DOHH2 (cell line): ENCODE data around the gene WLS.

Experiments
- H3F3A ChIP-seq: fragments of 200-600 bp; sonication (generic), shearing (Covaris generic); 2 replicates; pipeline ENCODE4 v1.6.0; 2016; ENCODE audit warnings: antibody characterized with exemption, mild to moderate bottlenecking; ENCODE audit not compliant: control insufficient read depth, insufficient read depth
- H3K27ac ChIP-seq: fragments of 200-600 bp; sonication (generic); 2 replicates; pipeline ENCODE4 v1.5.1; 2014; ENCODE audit warnings: low read depth, mild to moderate bottlenecking, low read length, moderate library complexity
- H3K27me3 ChIP-seq: fragments of 200-600 bp; sonication (generic); 2 replicates; pipeline ENCODE4 v1.6.1; 2014; ENCODE audit warnings: mild to moderate bottlenecking, low read length, mixed read lengths; ENCODE audit not compliant: control insufficient read depth
- H3K36me3 ChIP-seq: fragments of 200-600 bp; sonication (generic); 2 replicates; pipeline ENCODE4 v1.6.1; 2014; ENCODE audit warnings: mild to moderate bottlenecking, low read length, moderate library complexity, mixed read lengths; ENCODE audit not compliant: control insufficient read depth
- H3K4me1 ChIP-seq: fragments of 200-600 bp; sonication (generic); 2 replicates; pipeline ENCODE4 v1.6.1; 2014; ENCODE audit warnings: mild to moderate bottlenecking, low read length, mixed read lengths; ENCODE audit not compliant: control insufficient read depth
- H3K4me2 ChIP-seq: fragments of 200-600 bp; sonication (generic); 2 replicates; pipeline ENCODE4 v1.6.0; 2014; ENCODE audit warnings: mild to moderate bottlenecking, low read length, moderate library complexity
- H3K4me3 ChIP-seq: fragments of 200-600 bp; sonication (generic); 2 replicates; pipeline ENCODE4 v1.5.1; 2014; ENCODE audit warnings: mild to moderate bottlenecking, low read length, mixed read lengths
- H3K79me2 ChIP-seq: fragments of 200-600 bp; sonication (generic); 2 replicates; pipeline ENCODE4 v1.6.1; 2014; ENCODE audit warnings: mild to moderate bottlenecking, low read length, mixed read lengths; ENCODE audit not compliant: control insufficient read depth
- H3K9me2 ChIP-seq: fragments of 200-600 bp; sonication (generic); replicated peaks from 2 replicates; pipeline ENCODE4 v1.6.1; 2014; ENCODE audit warnings: mild to moderate bottlenecking, low read length, mixed read lengths; ENCODE audit not compliant: control insufficient read depth
- H3K9me3 ChIP-seq: fragments of 200-600 bp; sonication (generic); 2 replicates; pipeline ENCODE4 v1.6.1; 2014; ENCODE audit warnings: antibody characterized with exemption, low read length, mixed read lengths; ENCODE audit not compliant: control insufficient read depth, insufficient read depth
- H4K20me1 ChIP-seq: fragments of 200-600 bp; sonication (generic); 2 replicates; pipeline ENCODE4 v1.6.0; 2014; ENCODE audit warnings: low read depth, mild to moderate bottlenecking, antibody characterized with exemption, low read length, moderate library complexity; ENCODE audit not compliant: control insufficient read depth, insufficient read depth
- EZH2phosphoT487 ChIP-seq: fragments of 200-600 bp; sonication (generic); IDR thresholded peaks from 2 replicates; pipeline ENCODE4 v1.6.1; 2017; ENCODE audit warnings: borderline replicate concordance, mild to moderate bottlenecking, antibody characterized with exemption, low read length, moderate library complexity, mixed read lengths
- TF ChIP-seq, protein P1 (sequence below): fragments of 200-600 bp; sonication (generic); IDR thresholded peaks from one replicate; pipeline ENCODE4 v1.5.1; 2014; ENCODE audit warnings: antibody characterized with exemption, mild to moderate bottlenecking, low read depth, low read length; ENCODE audit not compliant: poor library complexity, severe bottlenecking

WLS gene

DNA sequence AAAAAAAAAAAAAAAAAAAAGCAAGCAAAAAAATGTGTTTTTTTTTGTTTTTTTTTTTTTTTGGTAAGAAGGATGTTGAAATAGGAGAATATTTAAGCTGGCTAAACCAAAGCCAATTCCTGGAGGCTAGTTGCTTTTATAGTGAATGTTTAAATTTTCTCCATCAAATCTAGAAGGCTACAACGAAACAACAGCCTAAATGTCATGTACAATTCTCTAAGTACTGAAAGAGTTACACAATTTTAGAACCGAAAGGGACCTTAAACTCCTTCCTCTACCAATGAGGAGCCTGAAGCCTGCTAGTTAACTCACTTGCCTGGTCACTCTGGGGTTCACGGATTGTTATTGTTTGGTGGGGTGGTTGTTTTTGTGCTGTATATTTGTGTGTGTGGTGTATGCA lies 3.5 kb downstream of the WLS start:
- H3K4me3 ChIP-seq: no peak overlapping the region
- no peaks in the 10 kb centered on the region for H3F3A ChIP-seq
- no peaks in the 10 kb centered on the region for H3K36me3 ChIP-seq
- no peaks in the 10 kb centered on the region for H3K79me2 ChIP-seq
- H3K4me2 ChIP-seq: no peak overlapping the region
- no peaks in the 10 kb centered on the region for H4K20me1 ChIP-seq
- TF ChIP-seq, protein P1, sequence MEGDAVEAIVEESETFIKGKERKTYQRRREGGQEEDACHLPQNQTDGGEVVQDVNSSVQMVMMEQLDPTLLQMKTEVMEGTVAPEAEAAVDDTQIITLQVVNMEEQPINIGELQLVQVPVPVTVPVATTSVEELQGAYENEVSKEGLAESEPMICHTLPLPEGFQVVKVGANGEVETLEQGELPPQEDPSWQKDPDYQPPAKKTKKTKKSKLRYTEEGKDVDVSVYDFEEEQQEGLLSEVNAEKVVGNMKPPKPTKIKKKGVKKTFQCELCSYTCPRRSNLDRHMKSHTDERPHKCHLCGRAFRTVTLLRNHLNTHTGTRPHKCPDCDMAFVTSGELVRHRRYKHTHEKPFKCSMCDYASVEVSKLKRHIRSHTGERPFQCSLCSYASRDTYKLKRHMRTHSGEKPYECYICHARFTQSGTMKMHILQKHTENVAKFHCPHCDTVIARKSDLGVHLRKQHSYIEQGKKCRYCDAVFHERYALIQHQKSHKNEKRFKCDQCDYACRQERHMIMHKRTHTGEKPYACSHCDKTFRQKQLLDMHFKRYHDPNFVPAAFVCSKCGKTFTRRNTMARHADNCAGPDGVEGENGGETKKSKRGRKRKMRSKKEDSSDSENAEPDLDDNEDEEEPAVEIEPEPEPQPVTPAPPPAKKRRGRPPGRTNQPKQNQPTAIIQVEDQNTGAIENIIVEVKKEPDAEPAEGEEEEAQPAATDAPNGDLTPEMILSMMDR: no peak
- TF ChIP-seq EZH2phosphoT487: no peak
- no peaks in the 10 kb centered on the region for H3K9me2 ChIP-seq
- no peak overlapping the region for H3K27ac ChIP-seq
- peaks cover 23% of the 10 kb centered on the region for H3K27me3 ChIP-seq
- no peaks in the 10 kb centered on the region for H3K4me1 ChIP-seq
- no peaks in the 10 kb centered on the region for H3K9me3 ChIP-seq

GRCh38 chr1:68227598-68227997 lies 4.7 kb downstream of the WLS start:
- H3K27me3 ChIP-seq: peaks cover 14% of the 10 kb centered on the region
- H3K9me3 ChIP-seq: no peaks in the 10 kb centered on the region
- H3K4me3 ChIP-seq: no peak overlapping the region
- H3F3A ChIP-seq: no peaks in the 10 kb centered on the region
- no peaks in the 10 kb centered on the region for H3K36me3 ChIP-seq
- TF ChIP-seq, protein P1: no peak
- no peak for TF ChIP-seq EZH2phosphoT487
- no peaks in the 10 kb centered on the region for H4K20me1 ChIP-seq
- no peak overlapping the region for H3K27ac ChIP-seq
- no peaks in the 10 kb centered on the region for H3K4me1 ChIP-seq
- H3K9me2 ChIP-seq: no peaks in the 10 kb centered on the region
- H3K4me2 ChIP-seq: no peak overlapping the region
- H3K79me2 ChIP-seq: no peaks in the 10 kb centered on the region

GRCh38 chr1:68225781-68226180 lies 6.5 kb downstream of the WLS start:
- Histone ChIP-seq H3F3A (no peaks in the 10 kb centered on the region), H3K4me1 (no peaks in the 10 kb centered on the region), H3K79me2 (no peaks in the 10 kb centered on the region), H3K4me3 (no peak overlapping the region), H3K9me3 (no peaks in the 10 kb centered on the region), H4K20me1 (no peaks in the 10 kb centered on the region), H3K4me2 (no peak overlapping the region), H3K27me3 (0 out of 2 replicates have a peak, but pooled peaks cover under 1% of the 10 kb centered on the region), H3K9me2 (no peaks in the 10 kb centered on the region), H3K36me3 (no peaks in the 10 kb centered on the region), H3K27ac (no peak overlapping the region)
- no peak for TF ChIP-seq EZH2phosphoT487
- TF ChIP-seq, protein P1: no peak

GRCh38 chr1:68223687-68224086 lies 8.6 kb downstream of the WLS start:
- TF ChIP-seq, protein P1: no peak
- TF ChIP-seq EZH2phosphoT487: no peak
- Histone ChIP-seq H3K36me3 (no peaks in the 10 kb centered on the region), H3K27me3 (no peaks in the 10 kb centered on the region), H3F3A (no peaks in the 10 kb centered on the region), H3K27ac (no peak overlapping the region), H3K9me2 (no peaks in the 10 kb centered on the region), H3K9me3 (no peaks in the 10 kb centered on the region), H4K20me1 (no peaks in the 10 kb centered on the region), H3K4me1 (no peaks in the 10 kb centered on the region), H3K79me2 (no peaks in the 10 kb centered on the region), H3K4me2 (no peak overlapping the region), H3K4me3 (no peak overlapping the region)
